ENCODE results near the gene C2orf76.
"Not testable (repeated sequence)": the region's sequence is repeated elsewhere in the genome, so short reads cannot be mapped to it uniquely, and the experiment has no call there.

The C2orf76 gene

DNA sequence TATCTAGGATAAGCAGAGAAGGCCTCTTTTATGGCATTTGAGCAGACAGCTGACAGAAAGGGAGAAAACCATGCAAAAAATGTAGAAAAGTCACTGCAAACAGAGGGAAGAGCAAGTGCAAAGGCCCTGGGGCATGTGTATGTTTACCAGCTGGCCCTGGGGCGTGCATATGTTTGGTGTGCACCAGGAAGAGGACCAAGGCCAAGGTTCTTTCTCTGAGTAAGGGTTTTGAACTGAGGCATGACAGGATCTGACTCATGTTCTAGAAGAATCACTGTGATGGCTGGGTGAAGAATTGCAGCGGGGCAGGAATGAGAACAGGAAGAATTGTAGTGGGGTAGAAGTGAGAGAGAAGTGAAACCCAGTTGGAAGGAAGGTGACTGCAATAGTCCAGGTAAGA is 73.4 kb downstream of the C2orf76 start:
- DNase-seq, result peak; percentile 27

DNA sequence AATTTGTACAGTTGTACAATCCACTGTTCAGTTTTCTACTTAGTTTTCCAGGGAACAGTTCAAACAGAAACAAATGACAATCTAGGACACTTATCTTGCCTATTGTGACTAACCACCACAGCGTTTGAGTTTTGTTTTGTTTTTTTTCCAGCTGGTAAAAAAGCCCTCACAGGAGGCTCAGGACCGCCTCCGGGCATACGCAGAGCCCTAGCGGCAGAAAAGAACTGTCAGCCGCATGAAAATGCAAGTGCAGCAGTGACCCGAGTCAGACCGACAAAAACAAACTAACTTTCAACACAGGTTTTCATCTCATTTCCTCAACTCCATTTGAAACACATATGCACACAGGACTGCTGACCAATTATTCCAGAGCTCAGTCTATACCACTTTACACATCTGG is 74.4 kb downstream of the C2orf76 start:
- DNase-seq, result no peak

GRCh38 chr2:119291588-119292167 is 75.0 kb downstream of the C2orf76 start:
- DNase-seq, result no peak

DNA sequence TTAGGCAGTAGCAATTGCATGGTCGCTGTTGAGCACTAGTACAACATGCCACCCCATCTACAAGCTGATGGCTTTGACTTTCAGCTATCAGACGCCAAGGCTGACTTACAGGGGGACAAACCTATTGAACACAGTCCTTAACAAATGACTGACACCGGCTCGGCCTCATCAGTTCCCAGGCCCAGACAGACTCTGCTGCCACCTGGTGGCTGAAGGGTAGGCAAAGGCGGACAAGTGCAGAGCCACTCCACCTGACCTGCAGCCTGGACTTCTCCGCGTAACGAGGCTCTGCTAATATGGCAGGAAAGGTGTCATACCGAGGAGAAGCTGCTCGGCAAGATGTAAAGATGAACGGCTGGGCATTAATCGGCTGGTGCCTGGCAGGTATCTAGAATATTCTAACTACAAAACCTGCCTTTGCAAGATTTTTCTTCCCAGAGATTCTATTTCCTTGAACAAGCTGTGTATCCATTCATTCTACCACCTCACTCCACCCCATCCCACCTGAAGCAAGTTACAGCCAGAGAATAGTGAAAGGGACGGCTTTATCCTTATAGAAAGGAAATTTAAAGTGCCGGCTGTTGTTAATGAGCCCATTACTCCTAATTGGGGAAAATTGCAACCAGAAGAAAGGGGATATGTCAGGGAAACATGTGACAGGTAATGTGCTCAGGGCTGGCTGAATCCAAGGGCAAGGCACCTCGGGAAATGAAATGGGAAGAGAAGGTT is 75.6 kb downstream of the C2orf76 start:
- DNase-seq, result peak; percentile 70

GRCh38 chr2:119289642-119290041 is 77.0 kb downstream of the C2orf76 start:
- no peak for DNase-seq

- DNase-seq, result no peak
These were observed 77.5 kb downstream of the C2orf76 start for GRCh38 chr2:119289093-119289492.

GRCh38 chr2:119288576-119288975 is 78.1 kb downstream of the C2orf76 start:
- DNase-seq, result no peak

GRCh38 chr2:119286661-119287060 is 80.0 kb downstream of the C2orf76 start:
- no peak for DNase-seq

- DNase-seq, result peak; percentile 78
These were observed 82.7 kb downstream of the C2orf76 start for GRCh38 chr2:119283873-119284331.

GRCh38 chr2:119282996-119283511 is 83.6 kb downstream of the C2orf76 start:
- DNase-seq, result no peak

DNA sequence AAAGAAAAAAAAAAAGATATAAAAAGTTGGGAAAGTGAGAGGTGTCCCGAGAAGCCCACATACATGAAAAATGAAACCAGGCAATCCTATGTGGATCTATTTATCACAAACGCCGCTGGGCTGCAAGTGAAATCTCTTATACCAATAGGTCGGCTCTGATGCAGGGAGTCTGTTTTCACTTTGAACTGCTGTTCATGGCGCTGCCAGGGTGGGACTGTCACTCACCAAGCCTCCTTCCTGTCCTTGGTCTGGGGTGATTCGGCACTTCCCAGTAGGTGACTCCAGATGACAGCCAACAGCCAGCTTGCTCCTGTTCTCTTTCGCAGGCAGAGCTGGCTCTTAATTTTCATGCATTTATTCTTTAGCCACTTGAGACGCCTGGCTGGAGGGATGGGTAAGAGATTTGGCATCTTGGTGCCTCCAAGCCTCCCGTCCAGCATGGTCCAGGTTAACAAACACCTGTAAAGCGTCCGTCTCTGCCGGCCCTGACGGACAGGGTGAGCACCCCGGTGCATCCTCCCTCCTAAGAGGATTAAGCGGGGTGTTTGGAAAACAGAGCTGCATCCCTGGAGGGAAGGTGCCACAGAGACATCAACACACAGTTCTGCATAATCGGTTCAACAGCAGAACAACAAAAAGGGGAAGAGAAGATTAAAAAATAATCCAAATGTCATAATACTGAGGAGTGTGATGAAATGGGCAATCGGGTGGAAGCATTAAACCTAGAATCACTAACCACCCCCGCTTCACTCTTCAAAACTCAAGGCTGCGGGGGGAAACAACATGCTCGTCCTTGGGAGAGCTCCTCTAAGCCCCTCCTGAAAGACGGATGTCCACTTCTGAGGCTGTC is 84.3 kb downstream of the C2orf76 start:
- no peak for DNase-seq

DNA sequence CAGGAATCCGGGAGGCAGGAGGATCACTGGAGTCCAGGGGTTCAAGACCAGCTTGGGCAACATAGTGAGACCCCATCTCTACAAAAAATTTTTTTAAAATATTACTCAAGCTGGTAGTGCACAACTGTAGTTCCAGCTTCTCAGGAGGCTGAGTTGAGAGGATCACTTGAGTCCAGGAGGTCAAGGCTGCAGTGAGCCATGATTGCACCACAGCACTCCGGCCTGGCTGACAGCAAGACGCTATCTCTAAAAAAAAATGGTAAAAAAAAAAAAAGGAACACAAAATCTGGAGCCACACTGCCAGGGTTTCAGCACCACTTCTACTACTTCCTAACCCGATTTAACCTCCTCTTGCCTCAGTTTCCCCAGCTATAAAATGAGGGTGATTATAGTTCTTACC is 86.0 kb downstream of the C2orf76 start:
- no peak for DNase-seq

GRCh38 chr2:119279666-119280065 is 87.0 kb downstream of the C2orf76 start:
- no peak for DNase-seq

GRCh38 chr2:119278946-119279345 is 87.7 kb downstream of the C2orf76 start:
- DNase-seq, result no peak

DNA sequence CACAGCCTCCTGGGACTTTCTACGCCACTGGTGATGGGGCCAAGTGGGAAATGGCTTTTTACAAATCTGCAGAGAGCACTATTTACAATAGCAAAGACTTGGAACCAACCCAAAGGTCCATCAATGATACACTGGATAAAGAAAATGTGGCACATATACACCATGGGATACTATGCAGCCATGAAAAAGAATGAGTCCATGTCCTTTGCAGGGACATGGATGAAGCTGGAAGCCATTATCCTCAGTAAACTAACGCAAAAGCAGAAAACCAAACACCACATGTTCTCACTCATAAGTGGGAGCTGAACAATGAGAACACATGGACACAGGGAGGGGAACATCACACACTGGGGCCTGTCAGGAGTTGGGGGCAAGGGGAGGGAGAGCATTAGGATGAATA is 88.2 kb downstream of the C2orf76 start:
- DNase-seq, result not testable (repeated sequence)

GRCh38 chr2:119276864-119277263 is 89.8 kb downstream of the C2orf76 start:
- DNase-seq, result no peak

- no peak for DNase-seq
These were observed 99.0 kb downstream of the C2orf76 start for GRCh38 chr2:119267604-119268003.

DNA sequence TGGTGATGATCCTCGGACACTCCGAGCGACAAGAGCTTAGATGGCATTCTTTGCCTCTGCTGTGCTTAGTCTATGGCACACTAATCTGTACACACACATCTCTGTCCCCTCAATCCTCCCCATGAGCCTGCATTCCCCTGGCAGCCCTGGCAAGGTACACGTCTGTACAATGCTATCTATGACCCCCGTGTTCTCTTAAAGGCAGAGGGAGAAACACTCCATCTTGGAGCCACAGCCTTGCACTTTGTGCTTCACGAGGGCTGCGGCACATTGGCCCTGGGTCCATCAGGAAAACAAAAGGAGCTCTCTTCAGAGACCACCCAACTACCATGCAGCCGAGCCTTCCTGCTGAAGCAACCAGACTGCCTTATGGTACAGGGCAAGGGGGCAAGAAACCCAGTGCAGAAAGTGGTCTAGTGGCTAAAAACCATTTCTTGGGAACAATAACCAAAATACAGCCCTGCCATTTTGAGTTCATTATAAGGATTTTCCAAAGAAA is 100.5 kb downstream of the C2orf76 start:
- DNase-seq, result no peak

DNA sequence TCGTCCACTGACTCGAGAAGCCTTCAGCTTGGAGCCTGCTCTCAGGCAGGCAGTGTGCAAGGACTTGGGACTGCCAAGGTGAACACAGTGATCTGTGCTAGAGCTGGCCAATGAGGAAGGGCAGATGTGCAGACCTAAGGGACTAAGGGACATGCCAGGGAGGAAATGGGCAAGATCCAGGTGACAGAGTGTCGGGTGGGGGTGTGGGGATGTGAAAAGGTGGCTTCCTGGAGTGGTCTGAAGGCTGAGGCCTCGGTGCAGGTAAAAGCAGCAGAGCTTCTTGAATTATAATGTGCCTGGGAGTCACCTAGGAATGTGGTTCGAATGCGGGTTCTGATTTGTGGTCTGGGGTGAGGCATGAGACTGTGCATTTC is 101.0 kb downstream of the C2orf76 start:
- DNase-seq, result no peak

- DNase-seq, result peak; percentile 57
These were observed 101.6 kb downstream of the C2orf76 start for GRCh38 chr2:119264781-119265692.

- no peak for DNase-seq
These were observed 103.0 kb downstream of the C2orf76 start for GRCh38 chr2:119263656-119264055.

GRCh38 chr2:119263025-119263424 is 103.6 kb downstream of the C2orf76 start:
- no peak for DNase-seq
